HepG2 (cell line): Measurements from ENCODE around the gene P2RY6. TPM values are rescaled to one million over a fixed set of nuclear protein-coding genes. Genes with fewer than 3 reads are reported as not detected.

Experiments used
- ARID2 ChIP-seq: sonication (generic); formaldehyde crosslinking; IDR thresholded peaks from 2 replicates; pipeline ENCODE4 v1.8.1; 2022; ENCODE audit warnings: mild to moderate bottlenecking, missing genetic modification reagents, borderline replicate concordance
- CCDC6 ChIP-seq: sonication (generic); formaldehyde crosslinking; IDR thresholded peaks from 2 replicates; pipeline ENCODE4 v1.8.1; 2022; ENCODE audit warnings: mild to moderate bottlenecking, missing genetic modification reagents, moderate library complexity
- CEBPG ChIP-seq: IDR thresholded peaks from 2 replicates; pipeline ENCODE4 v1.6.1; 2016
- CENPT ChIP-seq: sonication (generic); formaldehyde crosslinking; IDR thresholded peaks from 2 replicates; pipeline ENCODE4 v1.8.0; 2022; ENCODE audit warnings: low read depth, mild to moderate bottlenecking, moderate library complexity, missing genetic modification reagents
- FOXA1 ChIP-seq, 2 experiments: fragments of 450-650 bp in 1 of 2; sonication (generic) in 1 of 2; formaldehyde crosslinking in 1 of 2; IDR thresholded peaks; 2 replicates each; pipeline versions ENCODE4 v1.4.0 to v1.6.1; 2016 to 2020; ENCODE audit warnings: missing genetic modification reagents in 1 of 2
- FOXA3 ChIP-seq: IDR thresholded peaks from 2 replicates; pipeline ENCODE4 v1.6.1; 2016; ENCODE audit warnings: missing genetic modification reagents, missing compliant biosample characterization
- HDAC6 ChIP-seq: fragments of 200-600 bp; sonication (generic); IDR thresholded peaks from 2 replicates; pipeline ENCODE4 v1.7.0; 2017; ENCODE audit warnings: mild to moderate bottlenecking, antibody characterized with exemption, low read length, low read depth
- KDM2A ChIP-seq: sonication (generic); formaldehyde crosslinking; IDR thresholded peaks from 2 replicates; pipeline ENCODE4 v1.4.0; 2020; ENCODE audit warnings: low read depth, missing genetic modification reagents, borderline replicate concordance
- KDM5B ChIP-seq: sonication (generic); formaldehyde crosslinking; IDR thresholded peaks from 2 replicates; pipeline ENCODE4 v1.4.0; 2020; ENCODE audit warnings: missing genetic modification reagents, mild to moderate bottlenecking, borderline replicate concordance
- MATR3 ChIP-seq: sonication (generic); formaldehyde crosslinking; IDR thresholded peaks from 2 replicates; pipeline ENCODE4 v1.4.0; 2020; ENCODE audit warnings: missing genetic modification reagents
- PHF8 ChIP-seq: sonication (generic); formaldehyde crosslinking; IDR thresholded peaks from 2 replicates; pipeline ENCODE4 v1.5.0; 2020; ENCODE audit warnings: missing genetic modification reagents
- RBAK ChIP-seq: sonication (generic); formaldehyde crosslinking; IDR thresholded peaks from 2 replicates; pipeline ENCODE4 v1.5.1; 2020; ENCODE audit warnings: mild to moderate bottlenecking, missing genetic modification reagents
- RXRA ChIP-seq: sonication (generic); formaldehyde crosslinking; IDR thresholded peaks from 2 replicates; pipeline ENCODE4 v1.5.1; 2020; ENCODE audit warnings: missing genetic modification reagents
- SKI ChIP-seq: fragments of 450-650 bp; IDR thresholded peaks from one replicate; pipeline ENCODE4 v1.6.1; 2018; ENCODE audit warnings: mild to moderate bottlenecking; ENCODE audit not compliant: partially characterized antibody
- TCF12 ChIP-seq, 2 experiments: fragments of 450-650 bp in 1 of 2; sonication (generic) in 1 of 2; formaldehyde crosslinking in 1 of 2; IDR thresholded peaks; 2 replicates each; pipeline versions ENCODE4 v1.6.1 to v1.8.0; 2017 to 2022; ENCODE audit warnings: antibody characterized with exemption in 1 of 2, mild to moderate bottlenecking in 1 of 2, missing genetic modification reagents in 1 of 2, moderate library complexity in 1 of 2
- ZMAT3 ChIP-seq: sonication (generic); formaldehyde crosslinking; conservative IDR thresholded peaks from 2 replicates; pipeline ENCODE4 v1.7.0; 2021; ENCODE audit warnings: missing genetic modification reagents
- ZMYM4 ChIP-seq: sonication (generic); formaldehyde crosslinking; IDR thresholded peaks from 2 replicates; pipeline ENCODE4 v1.8.1; 2023; ENCODE audit warnings: mild to moderate bottlenecking, missing genetic modification reagents
- ZNF546 ChIP-seq: sonication (generic); formaldehyde crosslinking; conservative IDR thresholded peaks from 2 replicates; pipeline ENCODE4 v1.8.1; 2023; ENCODE audit warnings: mild to moderate bottlenecking, missing genetic modification reagents
- ZSCAN22 ChIP-seq: sonication (generic); formaldehyde crosslinking; IDR thresholded peaks from 2 replicates; pipeline ENCODE4 v1.4.0; 2020; ENCODE audit warnings: mild to moderate bottlenecking, missing genetic modification reagents
- polyA plus RNA-seq, 8 experiments: library from polyadenylated mRNA; depleted of rRNA in 3 of 8; stranded (reverse) in 7 of 8; unstranded in 1 of 8; fragments of >200 nt; fragmentation: Illumina TruSeq in 4 of 8; extraction: Trizol in 4 of 8; gene quantifications; 2 replicates each; pipeline versions ENCODE4 v1.2.1 to v1.2.3, GENCODE V29; 2011 to 2016; ENCODE audit warnings: low read depth in 4 of 8, missing spikeins in 1 of 8, mixed read lengths in 1 of 8; ENCODE audit not compliant: insufficient read depth in 1 of 8
- total RNA-seq, 5 experiments: library from RNA; depleted of rRNA; stranded (reverse); fragments of >200 nt; fragmentation: Illumina TruSeq; extraction: Trizol; gene quantifications; 2 replicates each; pipeline ENCODE4 v1.2.3, GENCODE V29; 2016; ENCODE audit warnings: low read depth in 1 of 5
- TF ChIP-seq, protein P1 (sequence below): sonication (generic); formaldehyde crosslinking; conservative IDR thresholded peaks from 2 replicates; pipeline ENCODE4 v1.8.0; 2022; ENCODE audit warnings: missing genetic modification reagents
- TF ChIP-seq, protein P2 (sequence below): sonication (generic); formaldehyde crosslinking; IDR thresholded peaks from 2 replicates; pipeline ENCODE4 v1.4.0; 2020; ENCODE audit warnings: missing genetic modification reagents, borderline replicate concordance
- TF ChIP-seq, protein P3 (sequence below): sonication (generic); formaldehyde crosslinking; IDR thresholded peaks from 2 replicates; pipeline ENCODE4 v1.4.0; 2020; ENCODE audit warnings: missing genetic modification reagents, low read depth, mild to moderate bottlenecking, borderline replicate concordance
- TF ChIP-seq, protein P4 (sequence below): sonication (generic); formaldehyde crosslinking; IDR thresholded peaks from 2 replicates; pipeline ENCODE4 v1.8.1; 2023; ENCODE audit warnings: mild to moderate bottlenecking, missing genetic modification reagents

P2RY6 gene
- total and polyA plus RNA-seq, 2 of the 13 experiments (the other 11 are each of a cell fraction or from before 2014, with no cell fraction given): 0.09 to 0.29 TPM

DNA sequence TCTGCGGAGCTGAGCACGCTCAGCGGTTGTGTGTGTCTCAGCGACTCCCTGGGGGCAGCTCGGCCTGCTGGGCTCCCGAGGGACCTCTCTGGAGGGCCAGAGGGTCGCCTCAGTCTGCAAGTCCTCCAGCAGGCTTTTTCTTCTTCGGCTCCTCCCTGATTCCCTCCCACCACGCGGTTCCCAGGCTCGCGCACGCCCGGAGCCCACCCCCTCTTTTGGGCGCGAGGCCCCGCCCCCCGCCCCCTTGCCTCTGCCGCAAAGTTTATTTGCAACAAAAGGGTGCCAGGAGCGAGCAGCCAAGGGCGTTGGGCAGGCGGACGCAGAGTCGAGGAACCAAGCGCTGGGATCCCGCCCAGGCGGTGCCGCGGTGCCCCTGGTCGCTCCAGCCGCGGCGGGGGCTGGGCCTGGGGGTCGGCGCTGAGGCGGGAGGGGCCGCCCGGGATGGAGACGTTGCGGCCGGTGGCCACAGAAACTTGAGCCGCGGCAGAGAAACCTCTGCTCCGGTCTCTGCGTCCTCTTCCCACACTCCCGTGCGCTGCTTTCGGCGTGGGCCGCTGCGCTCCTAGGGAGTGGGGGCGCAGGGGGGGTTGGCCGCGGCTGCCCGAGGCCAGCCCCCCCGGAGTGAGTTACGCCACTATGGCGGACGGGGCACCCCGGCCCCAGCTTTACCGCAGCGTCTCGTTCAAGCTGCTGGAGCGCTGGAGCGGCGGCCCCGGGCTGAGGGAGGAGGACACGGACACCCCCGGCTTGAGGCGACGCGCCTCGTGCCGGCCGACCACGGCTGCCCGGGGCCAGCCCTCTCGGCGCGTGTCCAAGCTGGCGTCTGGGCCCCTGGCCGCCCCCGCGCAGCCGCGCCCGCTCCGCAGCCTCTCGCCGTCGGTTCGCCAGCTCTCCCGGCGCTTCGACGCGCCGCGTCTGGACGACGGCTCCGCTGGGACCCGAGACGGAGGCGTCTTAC, 36.1 kb downstream of the P2RY6 start, which contains the start of gene ARHGEF17 (continued):
- TF ChIP-seq, protein P1, sequence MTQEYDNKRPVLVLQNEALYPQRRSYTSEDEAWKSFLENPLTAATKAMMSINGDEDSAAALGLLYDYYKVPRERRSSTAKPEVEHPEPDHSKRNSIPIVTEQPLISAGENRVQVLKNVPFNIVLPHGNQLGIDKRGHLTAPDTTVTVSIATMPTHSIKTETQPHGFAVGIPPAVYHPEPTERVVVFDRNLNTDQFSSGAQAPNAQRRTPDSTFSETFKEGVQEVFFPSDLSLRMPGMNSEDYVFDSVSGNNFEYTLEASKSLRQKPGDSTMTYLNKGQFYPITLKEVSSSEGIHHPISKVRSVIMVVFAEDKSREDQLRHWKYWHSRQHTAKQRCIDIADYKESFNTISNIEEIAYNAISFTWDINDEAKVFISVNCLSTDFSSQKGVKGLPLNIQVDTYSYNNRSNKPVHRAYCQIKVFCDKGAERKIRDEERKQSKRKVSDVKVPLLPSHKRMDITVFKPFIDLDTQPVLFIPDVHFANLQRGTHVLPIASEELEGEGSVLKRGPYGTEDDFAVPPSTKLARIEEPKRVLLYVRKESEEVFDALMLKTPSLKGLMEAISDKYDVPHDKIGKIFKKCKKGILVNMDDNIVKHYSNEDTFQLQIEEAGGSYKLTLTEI (CRISPR knock-in tag): no peak
- peak; percentile 33; the same call in 1 of the 2 replicates for TF ChIP-seq ARID2 (CRISPR knock-in tag)
- TF ChIP-seq CENPT (CRISPR knock-in tag): no peak
- TF ChIP-seq ZMAT3 (CRISPR knock-in tag): no peak; the same call in 1 of the 2 replicates
- no peak for TF ChIP-seq CEBPG (CRISPR knock-in tag)
- no peak for TF ChIP-seq HDAC6
- no peak for TF ChIP-seq FOXA3 (CRISPR knock-in tag)
- 0 out of 2 replicates have a peak, but pooled peaks have one; percentile 51 for TF ChIP-seq RXRA
- no peak for TF ChIP-seq FOXA1 (IDR thresholded peaks at IDR 0.05)
- TF ChIP-seq FOXA1 (CRISPR knock-in tag; IDR thresholded peaks at IDR 0.05): no peak
- peak; percentile 24; the same call in 1 of the 2 replicates for TF ChIP-seq CCDC6 (CRISPR knock-in tag)
- no peak for TF ChIP-seq ZSCAN22 (CRISPR knock-in tag)
- TF ChIP-seq, protein P2, sequence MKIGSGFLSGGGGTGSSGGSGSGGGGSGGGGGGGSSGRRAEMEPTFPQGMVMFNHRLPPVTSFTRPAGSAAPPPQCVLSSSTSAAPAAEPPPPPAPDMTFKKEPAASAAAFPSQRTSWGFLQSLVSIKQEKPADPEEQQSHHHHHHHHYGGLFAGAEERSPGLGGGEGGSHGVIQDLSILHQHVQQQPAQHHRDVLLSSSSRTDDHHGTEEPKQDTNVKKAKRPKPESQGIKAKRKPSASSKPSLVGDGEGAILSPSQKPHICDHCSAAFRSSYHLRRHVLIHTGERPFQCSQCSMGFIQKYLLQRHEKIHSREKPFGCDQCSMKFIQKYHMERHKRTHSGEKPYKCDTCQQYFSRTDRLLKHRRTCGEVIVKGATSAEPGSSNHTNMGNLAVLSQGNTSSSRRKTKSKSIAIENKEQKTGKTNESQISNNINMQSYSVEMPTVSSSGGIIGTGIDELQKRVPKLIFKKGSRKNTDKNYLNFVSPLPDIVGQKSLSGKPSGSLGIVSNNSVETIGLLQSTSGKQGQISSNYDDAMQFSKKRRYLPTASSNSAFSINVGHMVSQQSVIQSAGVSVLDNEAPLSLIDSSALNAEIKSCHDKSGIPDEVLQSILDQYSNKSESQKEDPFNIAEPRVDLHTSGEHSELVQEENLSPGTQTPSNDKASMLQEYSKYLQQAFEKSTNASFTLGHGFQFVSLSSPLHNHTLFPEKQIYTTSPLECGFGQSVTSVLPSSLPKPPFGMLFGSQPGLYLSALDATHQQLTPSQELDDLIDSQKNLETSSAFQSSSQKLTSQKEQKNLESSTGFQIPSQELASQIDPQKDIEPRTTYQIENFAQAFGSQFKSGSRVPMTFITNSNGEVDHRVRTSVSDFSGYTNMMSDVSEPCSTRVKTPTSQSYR (CRISPR knock-in tag): 0 out of 2 replicates have a peak, but pooled peaks have one; percentile 23
- TF ChIP-seq KDM2A (CRISPR knock-in tag): peak; percentile 63; the same call in 1 of the 2 replicates
- no peak for TF ChIP-seq TCF12 (IDR thresholded peaks at IDR 0.05)
- TF ChIP-seq TCF12 (CRISPR knock-in tag; IDR thresholded peaks at IDR 0.05): no peak
- TF ChIP-seq RBAK (CRISPR knock-in tag): no peak
- TF ChIP-seq KDM5B (CRISPR knock-in tag): peak; percentile 51; the same call in 1 of the 2 replicates
- TF ChIP-seq PHF8 (CRISPR knock-in tag): peak; percentile 18; the same call in 1 of the 2 replicates
- TF ChIP-seq, protein P3, sequence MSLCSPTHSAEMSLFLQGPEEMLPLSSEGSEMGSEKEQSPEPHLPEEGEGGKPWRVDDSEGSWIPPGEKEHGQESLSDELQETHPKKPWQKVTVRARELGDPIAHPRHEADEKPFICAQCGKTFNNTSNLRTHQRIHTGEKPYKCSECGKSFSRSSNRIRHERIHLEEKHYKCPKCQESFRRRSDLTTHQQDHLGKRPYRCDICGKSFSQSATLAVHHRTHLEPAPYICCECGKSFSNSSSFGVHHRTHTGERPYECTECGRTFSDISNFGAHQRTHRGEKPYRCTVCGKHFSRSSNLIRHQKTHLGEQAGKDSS: 0 out of 2 replicates have a peak, but pooled peaks have one; percentile 1
- no peak for TF ChIP-seq SKI
- no peak for TF ChIP-seq MATR3 (CRISPR knock-in tag)
- TF ChIP-seq ZMYM4 (CRISPR knock-in tag): no peak
- no peak for TF ChIP-seq ZNF546 (CRISPR knock-in tag)
- TF ChIP-seq, protein P4, sequence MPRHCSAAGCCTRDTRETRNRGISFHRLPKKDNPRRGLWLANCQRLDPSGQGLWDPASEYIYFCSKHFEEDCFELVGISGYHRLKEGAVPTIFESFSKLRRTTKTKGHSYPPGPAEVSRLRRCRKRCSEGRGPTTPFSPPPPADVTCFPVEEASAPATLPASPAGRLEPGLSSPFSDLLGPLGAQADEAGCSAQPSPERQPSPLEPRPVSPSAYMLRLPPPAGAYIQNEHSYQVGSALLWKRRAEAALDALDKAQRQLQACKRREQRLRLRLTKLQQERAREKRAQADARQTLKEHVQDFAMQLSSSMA (CRISPR knock-in tag): 0 out of 2 replicates have a peak, but pooled peaks have one; percentile 56
